Psoas muscle (tissue), 8 donors: ENCODE data around the gene GPR132. TPM values are rescaled to one million over a fixed set of nuclear protein-coding genes. Genes with fewer than 3 reads are reported as not detected.
A peak's percentile ranks its signal among the peaks of the same experiment; 100 is the strongest.

ENCODE experiments used
- ATAC-seq, 4 donors: fragments of 200-7000 bp; cut with Tn5 transposase; one replicate each; pipeline ENCODE4 v1.9.1; 2020; ENCODE audit warnings: moderate library complexity in 3 of 4, mild to moderate bottlenecking in 2 of 4
- DNase-seq, 2 donors: peaks; one replicate each; pipeline ENCODE4 v3.0.0-alpha.2; 2020
- H3K27ac ChIP-seq: fragments of 200-600 bp; one replicate; pipeline ENCODE4 v1.8.0; 2022
- H3K27me3 ChIP-seq, 3 donors: fragments of 200-600 bp in 1 of 3; one replicate each; pipeline versions ENCODE4 v1.6.1 to v1.8.0; 2013 to 2022; ENCODE audit warnings: low read length in 2 of 3, mild to moderate bottlenecking in 2 of 3, moderate library complexity in 1 of 3; ENCODE audit not compliant: insufficient read depth in 3 of 3
- H3K36me3 ChIP-seq, 2 donors: fragments of 200-600 bp in 1 of 2; one replicate each; pipeline versions ENCODE4 v1.6.1 to v1.8.0; 2013 to 2022; ENCODE audit warnings: low read depth in 1 of 2, mild to moderate bottlenecking in 1 of 2, moderate library complexity in 1 of 2; ENCODE audit not compliant: insufficient read depth in 1 of 2
- H3K4me1 ChIP-seq: fragments of 200-600 bp; one replicate; pipeline ENCODE4 v1.8.0; 2022
- H3K4me3 ChIP-seq: fragments of 200-600 bp; one replicate; pipeline ENCODE4 v1.8.0; 2022; ENCODE audit warnings: mild to moderate bottlenecking
- H3K9me3 ChIP-seq: fragments of 200-600 bp; one replicate; pipeline ENCODE4 v1.8.0; 2022
- WGBS, 3 donors: extraction: QIAGEN DNeasy Blood & Tissue Kit; methylation state at CpG; one replicate each; pipeline versions ENCODE4 v1.1.6 to v1.1.7; 2013; 5-methylcytosine and 5-hydroxymethylcytosine counted together
- intact Hi-C, 2 donors: fragments of 100-400 bp; cut with DNase I; formaldehyde crosslinking; loops; one replicate each; pipeline versions ENCODE4 v1.11.0 to v1.14.2; 2022
- polyA plus RNA-seq, 3 donors: library from polyadenylated mRNA; stranded (reverse); fragments of 200-250 nt; gene quantifications; one replicate each; pipeline ENCODE4 v1.2.3, GENCODE V29; 2013
- total RNA-seq, 4 donors: library from RNA; stranded (reverse); fragmentation: NEBNext Ultra II Directional in 2 of 4; extraction: Animal tissue kit (Norgen Biotek cat#: 25700) in 2 of 4; gene quantifications; one replicate each; pipeline versions ENCODE4 v1.2.1 to v1.2.4, GENCODE V29; 2021 to 2023
- TF ChIP-seq, protein P1 (sequence below): fragments of 200-600 bp; IDR thresholded peaks from one replicate; pipeline ENCODE4 v1.8.0; 2022; ENCODE audit warnings: antibody characterized with exemption
- donor health status: healthy with polysubstance abuse.
- donor health status: DM: no; HTN: no; CAD: no; lungs with moderate emphysema.
- donor health status: Bipolar disorder and iron deficiency.
- donor health status: healthy.
- donor health status: DM: yes; HTN: yes; CAD: no.
- donor health status: DM: no; HTN: no; CAD: no.
- donor health status: DM: no; HTN: no; CAD: no.
- donor health status: DM: yes; HTN: yes; CAD: no.

Gene GPR132
- total and polyA plus RNA-seq, 7 donors: 0.08 to 0.60 (median 0.34) TPM

- intact Hi-C loops: loop anchor here (5.0 kb wide), 4 partner anchors 58 to 108 kb away; partner anchors contain the start of gene JAG2 (in 1 of the 2)
- Histone ChIP-seq H3K4me3 (peak overlapping the region; percentile 66), H3K36me3 (no peaks in the 10 kb centered on the region), H3K27ac (no peak overlapping the region), H3K9me3 (no peaks in the 10 kb centered on the region), H3K27me3 (peaks cover 0 to 15% (median 6%) of the 10 kb centered on the region in 3 donors), H3K4me1 (peaks cover 2% of the 10 kb centered on the region)
- DNase-seq: no peak
- no peak for ATAC-seq
- 72 to 81% (median 80%) methylated on average over 12 to 14 of the region's 14 CpGs for WGBS, 3 donors
- TF ChIP-seq, protein P1, sequence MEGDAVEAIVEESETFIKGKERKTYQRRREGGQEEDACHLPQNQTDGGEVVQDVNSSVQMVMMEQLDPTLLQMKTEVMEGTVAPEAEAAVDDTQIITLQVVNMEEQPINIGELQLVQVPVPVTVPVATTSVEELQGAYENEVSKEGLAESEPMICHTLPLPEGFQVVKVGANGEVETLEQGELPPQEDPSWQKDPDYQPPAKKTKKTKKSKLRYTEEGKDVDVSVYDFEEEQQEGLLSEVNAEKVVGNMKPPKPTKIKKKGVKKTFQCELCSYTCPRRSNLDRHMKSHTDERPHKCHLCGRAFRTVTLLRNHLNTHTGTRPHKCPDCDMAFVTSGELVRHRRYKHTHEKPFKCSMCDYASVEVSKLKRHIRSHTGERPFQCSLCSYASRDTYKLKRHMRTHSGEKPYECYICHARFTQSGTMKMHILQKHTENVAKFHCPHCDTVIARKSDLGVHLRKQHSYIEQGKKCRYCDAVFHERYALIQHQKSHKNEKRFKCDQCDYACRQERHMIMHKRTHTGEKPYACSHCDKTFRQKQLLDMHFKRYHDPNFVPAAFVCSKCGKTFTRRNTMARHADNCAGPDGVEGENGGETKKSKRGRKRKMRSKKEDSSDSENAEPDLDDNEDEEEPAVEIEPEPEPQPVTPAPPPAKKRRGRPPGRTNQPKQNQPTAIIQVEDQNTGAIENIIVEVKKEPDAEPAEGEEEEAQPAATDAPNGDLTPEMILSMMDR: no peak
These were observed 29.1 kb upstream of the GPR132 start for GRCh38 chr14:105094193-105094907.

- peak overlapping the region; percentile 66 for H3K4me3 ChIP-seq
- ATAC-seq (peak; percentile 13 to 34 (median 21)), DNase-seq (no peak)
- no peaks in the 10 kb centered on the region for H3K36me3 ChIP-seq
- 2 to 3% (median 2%) methylated on average over 39 to 76 of the region's 76 CpGs for WGBS, 3 donors
- intact Hi-C loops: loop anchor here (5.0 kb wide), 4 partner anchors 59 to 109 kb away; partner anchors contain the start of gene JAG2 (in 1 of the 2)
- TF ChIP-seq, protein P1: peak; percentile 13
- H3K9me3 ChIP-seq: no peaks in the 10 kb centered on the region
- H3K27me3 ChIP-seq: peaks cover 0 to 18% (median 5%) of the 10 kb centered on the region in 3 donors
- H3K27ac ChIP-seq: peak overlapping the region; percentile 41
- peaks cover 2% of the 10 kb centered on the region for H3K4me1 ChIP-seq
These were observed 28.4 kb upstream of the GPR132 start for GRCh38 chr14:105093431-105094192.

DNA sequence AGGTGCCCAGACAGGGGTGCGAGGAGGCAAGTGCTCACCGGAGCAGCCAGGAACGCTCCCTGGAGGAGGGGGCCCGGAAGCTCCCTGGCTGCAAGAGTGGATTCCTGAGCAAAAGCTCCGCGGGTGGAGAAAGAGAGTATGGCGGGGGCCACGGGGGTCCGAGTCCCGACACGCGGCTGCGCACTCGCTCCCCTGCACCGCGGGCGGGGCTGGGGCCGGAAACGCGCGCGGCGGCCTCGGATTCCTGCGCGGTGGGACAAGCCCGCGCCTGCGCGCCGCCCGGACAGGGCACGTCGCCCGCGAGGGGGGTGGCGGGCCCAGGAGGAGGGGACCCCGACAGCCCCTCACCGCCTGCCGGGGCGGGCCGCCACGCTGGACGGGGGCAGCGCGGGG is 27.8 kb upstream of the GPR132 start:
- Histone ChIP-seq H3K4me3 (peak overlapping the region; percentile 66), H3K27ac (peak overlapping the region; percentile 10), H3K9me3 (no peaks in the 10 kb centered on the region), H3K36me3 (no peaks in the 10 kb centered on the region), H3K27me3 (peaks cover 0 to 22% (median 5%) of the 10 kb centered on the region in 3 donors), H3K4me1 (peaks cover 2% of the 10 kb centered on the region)
- DNase-seq (peak in 1 of 2 donors; percentile 68), ATAC-seq (peak in 2 of 4 donors; percentile 35 to 44)
- intact Hi-C loops: loop anchor here (5.0 kb wide), 4 partner anchors 59 to 109 kb away; partner anchors contain the start of gene JAG2 (in 1 of the 2)
- 4 to 5% (median 4%) methylated on average over 10 to 46 of the region's 46 CpGs for WGBS, 3 donors
- TF ChIP-seq, protein P1: no peak

GRCh38 chr14:105092171-105093037 is 27.2 kb upstream of the GPR132 start:
- TF ChIP-seq, protein P1: no peak
- peak overlapping the region; percentile 16 for H3K27ac ChIP-seq
- intact Hi-C loops: loop anchor here (5.0 kb wide), 4 partner anchors 60 to 110 kb away; partner anchors contain the start of gene JAG2 (in 1 of the 2)
- no peaks in the 10 kb centered on the region for H3K36me3 ChIP-seq
- H3K27me3 ChIP-seq: peaks cover 0 to 28% (median 6%) of the 10 kb centered on the region in 3 donors
- no peaks in the 10 kb centered on the region for H3K9me3 ChIP-seq
- H3K4me1 ChIP-seq: peaks cover 2% of the 10 kb centered on the region
- ATAC-seq: no peak
- peak overlapping the region; percentile 66 for H3K4me3 ChIP-seq
- 66 to 76% (median 69%) methylated on average over 20 to 25 of the region's 25 CpGs for WGBS, 3 donors
- DNase-seq: no peak
